ENCODE data around the gene STOML3. TPM values are rescaled to one million over a fixed set of nuclear protein-coding genes. Genes with fewer than 3 reads are reported as not detected.

Gene STOML3
- total and polyA plus RNA-seq, 2 of the 4 experiments (the other 2 are of a cell fraction), result not detected

- CTCF ChIA-PET, result no interaction called here
- no TSS peak for BruUV-seq (replicated peaks)
- Histone ChIP-seq H4K5ac (ENCODE audit: low read depth, low read length) (no peak overlapping the region), H4K8ac (ENCODE audit: low read depth in 2 of 2, low read length in 2 of 2) (no peak overlapping the region), H2BK5ac (ENCODE audit: low read depth, low read length, poor library complexity, severe bottlenecking) (no peak overlapping the region), H3K4me2 (ENCODE audit: low read depth, low read length) (no peak overlapping the region), H2AK9ac (replicated peaks; ENCODE audit: low read depth, low read length, poor library complexity) (no peak overlapping the region), H2BK15ac (ENCODE audit: low read depth, low read length) (no peak overlapping the region), H3K79me1 (ENCODE audit: low read depth in 1 of 2, low read length in 2 of 2) (no peaks in the 10 kb centered on the region), H3K56ac (ENCODE audit: extremely low read depth, insufficient read depth, low read length) (no peak overlapping the region), H2BK120ac (ENCODE audit: low read depth, low read length) (no peak overlapping the region), H3K23ac (ENCODE audit: low read depth, low read length) (no peak overlapping the region), H4K20me1 (ENCODE audit: insufficient read depth, low read length) (no peaks in the 10 kb centered on the region), H2BK20ac (ENCODE audit: low read depth, low read length) (no peak overlapping the region), H3K4me1 (ENCODE audit: control insufficient read depth, insufficient read depth, low read length) (no peaks in the 10 kb centered on the region), H3K9me1 (ENCODE audit: insufficient read depth, low read length) (no peaks in the 10 kb centered on the region), H3K27ac (ENCODE audit: insufficient read depth, low read length) (no peak overlapping the region), H2AK5ac (ENCODE audit: low read depth, low read length) (no peak overlapping the region), H3K9me3 (ENCODE audit: control insufficient read depth, insufficient read depth, low read length) (no peaks in the 10 kb centered on the region), H4K91ac (ENCODE audit: insufficient read depth, low read depth, low read length) (no peak overlapping the region), H3K27me3 (ENCODE audit: control insufficient read depth, insufficient read depth, low read length) (no peaks in the 10 kb centered on the region), H3K14ac (replicated peaks; ENCODE audit: low read depth, low read length) (no peak overlapping the region), H3K4me3 (ENCODE audit: insufficient read depth, low read depth, low read length) (no peak overlapping the region), H3K18ac (ENCODE audit: low read depth, low read length) (no peak overlapping the region), H3K9ac (ENCODE audit: low read depth, low read length) (no peak overlapping the region), H2AFZ (replicated peaks; ENCODE audit: low read length, poor library complexity) (no peak overlapping the region), H3K4ac (ENCODE audit: low read depth, low read length) (no peak overlapping the region), H3K36me3 (ENCODE audit: control insufficient read depth, insufficient read depth, low read length) (no peaks in the 10 kb centered on the region)
- POLR2A ChIA-PET (ENCODE audit: unreplicated experiment), result no interaction called here
- intact Hi-C loops (cut with micrococcal nuclease), result no loop called here
- WGBS, 2 experiments (ENCODE audit: extremely low coverage in 2 of 2, insufficient read length in 1 of 2), result 33% methylated on average over 1 of the region's 4 CpGs; no CpG with 5 or more reads in 1 of the 2 experiments
- in situ Hi-C loops (cut with MboI; ENCODE audit: low sequenced_read_pairs), result no loop called here
- ATAC-seq (ENCODE audit: low read depth) (no peak), DNase-seq (no peak)
- dilution Hi-C loops (cut with HindIII; ENCODE audit: low sequenced_read_pairs, unreplicated experiment), result no loop called here
- TF ChIP-seq CEBPB (IDR thresholded peaks at IDR 0.05; ENCODE audit: low read depth, low read length) (no peak), MXI1 (IDR thresholded peaks at IDR 0.05; ENCODE audit: borderline replicate concordance, low read depth, low read length) (no peak), MAFK (IDR thresholded peaks at IDR 0.05; ENCODE audit: low read depth, low read length) (no peak), ELK1 (IDR thresholded peaks at IDR 0.05; ENCODE audit: borderline replicate concordance, low read depth, low read length) (no peak), RFX5 (IDR thresholded peaks at IDR 0.05; ENCODE audit: low read depth, low read length) (no peak), MAZ (IDR thresholded peaks at IDR 0.05; ENCODE audit: borderline replicate concordance, low read depth, low read length) (no peak), SMC3 (IDR thresholded peaks at IDR 0.05; ENCODE audit: low read depth, low read length) (no peak), RCOR1 (IDR thresholded peaks at IDR 0.05; ENCODE audit: insufficient replicate concordance, low read length) (no peak), RAD21 (IDR thresholded peaks at IDR 0.05; ENCODE audit: low read length) (no peak), POLR2A (IDR thresholded peaks at IDR 0.05; ENCODE audit: low read depth, low read length) (no peak), BHLHE40 (IDR thresholded peaks at IDR 0.05; ENCODE audit: low read depth, low read length) (no peak)
These were observed 25.4 kb downstream of the STOML3 start for GRCh38 chr13:38965281-38965680.

All from IMR-90 (cell line).